BE2C (cell line): Measurements from ENCODE around the gene CABP7.
A peak's percentile ranks its signal among the peaks of the same experiment; 100 is the strongest.

Source experiments
- DNase-seq: peaks from one replicate; pipeline ENCODE4 v3.0.0-alpha.2; 2020
- H3K27me3 ChIP-seq: fragments of 250-450 bp; sonication (Bioruptor Pico); 2 replicates; pipeline ENCODE4 v1.5.1; 2020; ENCODE audit warnings: mild to moderate bottlenecking
- H3K36me3 ChIP-seq: fragments of 250-450 bp; sonication (Bioruptor Pico); 2 replicates; pipeline ENCODE4 v1.5.1; 2020; ENCODE audit warnings: mild to moderate bottlenecking
- H3K4me1 ChIP-seq: fragments of 250-450 bp; sonication (Bioruptor Pico); 2 replicates; pipeline ENCODE4 v1.5.1; 2020
- H3K4me3 ChIP-seq: 2 replicates; pipeline ENCODE4 v1.5.1; 2011; ENCODE audit warnings: low read depth, low read length
- H3K9me3 ChIP-seq: fragments of 250-450 bp; sonication (Bioruptor Pico); 2 replicates; pipeline ENCODE4 v1.5.1; 2020
- CTCF ChIP-seq: IDR thresholded peaks from 2 replicates; pipeline ENCODE4 v1.5.1; 2012; ENCODE audit warnings: mild to moderate bottlenecking, low read depth, low read length

CABP7 gene

GRCh38 chr22:29704528-29705285 lies 15.1 kb upstream of the CABP7 start:
- H3K36me3 ChIP-seq = no peaks in the 10 kb centered on the region
- H3K4me1 ChIP-seq = peaks cover 61% of the 10 kb centered on the region
- H3K4me3 ChIP-seq = no peak overlapping the region
- DNase-seq = peak; percentile 86
- H3K9me3 ChIP-seq = no peaks in the 10 kb centered on the region
- no peaks in the 10 kb centered on the region for H3K27me3 ChIP-seq
- TF ChIP-seq CTCF = no peak

DNA sequence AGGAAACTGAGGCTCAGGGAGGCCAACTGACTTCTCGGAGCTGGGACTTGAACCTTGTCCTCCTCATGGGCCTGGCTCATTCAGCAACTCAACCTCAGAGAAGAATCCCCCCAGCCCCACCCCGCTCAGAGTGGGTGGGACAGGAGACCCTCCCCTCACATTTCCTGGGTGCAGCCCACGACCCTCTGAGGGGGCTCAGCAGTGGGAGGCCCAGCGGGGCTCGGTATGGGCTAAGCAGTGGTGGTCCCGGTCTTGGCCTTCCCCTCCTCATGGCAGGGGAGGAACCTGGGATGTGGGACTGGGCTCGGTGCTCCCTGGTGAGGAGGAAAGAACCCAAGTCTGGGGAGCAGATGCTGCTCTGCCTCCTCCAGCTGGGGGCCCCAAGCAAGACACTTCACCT lies 14.2 kb upstream of the CABP7 start:
- Histone ChIP-seq H3K36me3 (no peaks in the 10 kb centered on the region), H3K9me3 (no peaks in the 10 kb centered on the region), H3K4me1 (peaks cover 58% of the 10 kb centered on the region), H3K4me3 (no peak overlapping the region), H3K27me3 (no peaks in the 10 kb centered on the region)
- no peak for DNase-seq
- no peak for TF ChIP-seq CTCF

GRCh38 chr22:29706486-29706885 lies 13.3 kb upstream of the CABP7 start:
- TF ChIP-seq CTCF = no peak
- no peaks in the 10 kb centered on the region for H3K9me3 ChIP-seq
- H3K36me3 ChIP-seq = no peaks in the 10 kb centered on the region
- peaks cover 55% of the 10 kb centered on the region for H3K4me1 ChIP-seq
- H3K27me3 ChIP-seq = no peaks in the 10 kb centered on the region
- H3K4me3 ChIP-seq = no peak overlapping the region
- peak; percentile 55 for DNase-seq

DNA sequence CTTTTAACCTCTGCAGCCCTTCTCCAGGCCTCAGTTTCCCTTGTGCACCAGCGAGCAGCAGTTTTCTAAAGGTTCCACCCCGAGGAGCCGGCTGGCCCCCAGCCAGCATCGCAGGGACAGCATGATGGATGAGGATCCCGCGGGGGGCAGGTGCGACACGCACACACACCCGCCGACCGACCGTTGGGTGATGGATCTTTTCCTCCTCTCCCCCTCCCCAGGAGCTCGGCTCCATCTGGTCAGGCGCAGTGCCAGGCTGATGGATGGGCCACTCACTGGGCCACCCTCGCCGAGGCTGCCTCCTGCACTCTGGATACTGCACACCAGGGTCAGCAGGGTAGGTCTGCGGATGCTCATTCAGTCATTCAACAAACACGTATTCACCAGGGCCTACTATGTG lies 12.8 kb upstream of the CABP7 start:
- Histone ChIP-seq H3K36me3 (no peaks in the 10 kb centered on the region), H3K27me3 (no peaks in the 10 kb centered on the region), H3K4me3 (no peak overlapping the region), H3K4me1 (peaks cover 53% of the 10 kb centered on the region), H3K9me3 (no peaks in the 10 kb centered on the region)
- TF ChIP-seq CTCF = no peak
- DNase-seq = peak; percentile 69

DNA sequence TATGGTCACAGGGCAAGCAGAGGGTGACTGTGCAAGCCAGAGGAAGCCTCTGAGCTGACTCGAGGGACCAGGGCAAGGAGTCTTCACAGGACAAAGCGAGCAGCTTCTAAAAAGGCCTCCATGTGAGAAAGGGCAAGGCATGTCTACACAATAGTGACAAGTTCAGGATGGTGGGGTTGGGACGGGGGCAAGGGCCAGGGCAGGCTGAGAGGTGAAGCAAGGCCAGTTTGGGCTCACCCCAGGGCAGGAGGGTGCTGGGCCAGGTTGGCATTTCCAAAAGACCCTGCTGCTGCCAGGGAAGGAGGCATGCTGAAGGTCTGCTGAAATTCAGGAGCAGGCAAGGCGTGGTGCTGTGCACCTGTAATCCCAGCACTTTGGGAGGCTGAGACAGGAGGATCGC lies 12.3 kb upstream of the CABP7 start:
- H3K4me1 ChIP-seq = peaks cover 49% of the 10 kb centered on the region
- no peak for TF ChIP-seq CTCF
- DNase-seq = no peak
- no peaks in the 10 kb centered on the region for H3K27me3 ChIP-seq
- no peaks in the 10 kb centered on the region for H3K9me3 ChIP-seq
- H3K4me3 ChIP-seq = no peak overlapping the region
- no peaks in the 10 kb centered on the region for H3K36me3 ChIP-seq

DNA sequence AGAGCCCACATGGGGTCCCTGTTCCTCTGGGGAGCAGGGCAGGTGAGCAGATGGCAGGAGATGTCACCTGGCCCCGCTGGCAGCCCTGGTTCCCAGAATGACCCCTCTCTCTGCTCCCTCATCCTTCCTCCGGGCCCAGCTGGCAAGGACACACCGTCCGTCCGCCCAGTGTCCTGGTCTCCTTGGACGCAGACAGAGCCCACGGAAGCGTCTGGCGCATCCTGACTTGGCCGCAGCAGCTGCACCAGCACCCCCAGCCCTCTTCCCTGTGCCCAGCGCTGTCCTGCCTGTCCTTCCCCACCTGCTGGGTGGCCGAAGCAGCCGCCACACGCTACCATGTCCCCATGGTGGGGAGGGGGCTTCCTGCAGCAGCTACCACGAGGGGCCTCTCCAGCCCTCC lies 9.6 kb upstream of the CABP7 start:
- Histone ChIP-seq H3K9me3 (no peaks in the 10 kb centered on the region), H3K27me3 (no peaks in the 10 kb centered on the region), H3K36me3 (no peaks in the 10 kb centered on the region), H3K4me3 (no peak overlapping the region), H3K4me1 (peaks cover 42% of the 10 kb centered on the region)
- DNase-seq = no peak
- TF ChIP-seq CTCF = no peak
